GM10248 (cell line): Measurements from ENCODE around the gene RAD54L2.

Experiments used
- CTCF ChIA-PET: fragments of 300-600 bp; sonication (Branson Sonifier 250); formaldehyde crosslinking; extraction: SDS; loops from one replicate; lab custom pipeline; 2021; ENCODE audit warnings: antibody characterized with exemption; lab: Yijun Ruan, JAX
- POLR2A ChIA-PET: fragments of 350-650 bp; sonication (Branson Sonifier 250); formaldehyde crosslinking; extraction: SDS; loops from one replicate; lab custom pipeline; 2020; ENCODE audit warnings: antibody characterized with exemption; lab: Yijun Ruan, JAX
- DNase-seq: peaks from one replicate; pipeline ENCODE4 v3.0.0; 2012; ENCODE audit errors: extremely low spot score
- TF ChIP-seq, protein P1 (sequence below): IDR thresholded peaks from 2 replicates; pipeline ENCODE4 v1.5.1; 2012; ENCODE audit warnings: mild to moderate bottlenecking, low read depth; ENCODE audit errors: extremely low read depth, missing control alignments, control extremely low read depth

RAD54L2 gene

DNA sequence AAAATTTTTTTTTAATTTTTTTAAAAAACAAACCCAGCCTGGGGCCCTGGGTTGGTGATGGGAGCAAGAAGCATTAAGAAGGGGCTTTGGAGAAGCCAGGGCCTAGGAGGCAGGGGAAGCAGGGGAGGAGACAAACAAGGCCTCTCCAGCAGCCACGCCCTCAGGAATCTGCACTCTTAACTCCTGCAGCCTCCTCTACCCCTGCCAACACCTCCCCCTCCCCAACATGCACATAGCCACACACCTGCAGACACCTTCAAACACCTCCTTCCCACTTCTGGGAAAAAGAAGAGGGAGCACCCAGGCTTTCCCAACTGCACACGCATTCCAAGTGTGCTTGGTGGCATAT is 36.0 kb upstream of the RAD54L2 start:
- TF ChIP-seq, protein P1, sequence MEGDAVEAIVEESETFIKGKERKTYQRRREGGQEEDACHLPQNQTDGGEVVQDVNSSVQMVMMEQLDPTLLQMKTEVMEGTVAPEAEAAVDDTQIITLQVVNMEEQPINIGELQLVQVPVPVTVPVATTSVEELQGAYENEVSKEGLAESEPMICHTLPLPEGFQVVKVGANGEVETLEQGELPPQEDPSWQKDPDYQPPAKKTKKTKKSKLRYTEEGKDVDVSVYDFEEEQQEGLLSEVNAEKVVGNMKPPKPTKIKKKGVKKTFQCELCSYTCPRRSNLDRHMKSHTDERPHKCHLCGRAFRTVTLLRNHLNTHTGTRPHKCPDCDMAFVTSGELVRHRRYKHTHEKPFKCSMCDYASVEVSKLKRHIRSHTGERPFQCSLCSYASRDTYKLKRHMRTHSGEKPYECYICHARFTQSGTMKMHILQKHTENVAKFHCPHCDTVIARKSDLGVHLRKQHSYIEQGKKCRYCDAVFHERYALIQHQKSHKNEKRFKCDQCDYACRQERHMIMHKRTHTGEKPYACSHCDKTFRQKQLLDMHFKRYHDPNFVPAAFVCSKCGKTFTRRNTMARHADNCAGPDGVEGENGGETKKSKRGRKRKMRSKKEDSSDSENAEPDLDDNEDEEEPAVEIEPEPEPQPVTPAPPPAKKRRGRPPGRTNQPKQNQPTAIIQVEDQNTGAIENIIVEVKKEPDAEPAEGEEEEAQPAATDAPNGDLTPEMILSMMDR = no peak
- ChIA-PET POLR2A (interaction anchor here (0.6 to 1.0 kb wide), 4 partner anchors 36 to 167 kb away, joined by 3 to 5 read pairs (median 3); partner anchors contain the start of gene RAD54L2), CTCF (interaction anchor here (0.9 to 9.6 kb wide), 32 partner anchors 10 to 883 kb away, joined by 3 to 477 read pairs (median 6); partner anchors contain the start of genes ACY1, RAD54L2 and TEX264)
- DNase-seq = no peak

DNA sequence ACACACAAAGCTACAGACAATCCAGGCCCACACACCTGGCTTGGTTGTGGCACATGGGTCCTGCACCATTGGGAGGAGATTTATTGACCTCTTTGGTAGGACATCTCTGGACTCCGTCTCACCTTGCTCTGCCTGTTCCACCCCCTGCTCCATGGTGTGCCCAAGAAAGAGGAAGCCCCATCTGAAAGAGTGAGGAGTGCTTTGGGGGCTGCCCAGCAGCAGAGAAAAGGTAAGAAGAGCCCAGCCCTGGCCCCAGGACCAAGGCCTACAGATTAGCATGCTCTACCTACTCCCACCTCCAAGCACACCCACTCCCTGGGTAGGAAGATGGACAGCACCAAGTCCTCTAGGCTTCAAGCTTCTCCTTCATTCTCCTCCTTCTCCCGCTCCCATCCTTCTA is 35.5 kb upstream of the RAD54L2 start:
- TF ChIP-seq, protein P1 = no peak
- ChIA-PET POLR2A (interaction anchor here (0.6 kb wide), 1 partner anchor 35 kb away, joined by 3 read pairs; the partner anchor contains the start of gene RAD54L2), CTCF (interaction anchor here (1.4 to 9.6 kb wide), 14 partner anchors 11 to 295 kb away, joined by 3 to 477 read pairs (median 11); partner anchors contain the start of genes RAD54L2 and TEX264)
- no peak for DNase-seq

DNA sequence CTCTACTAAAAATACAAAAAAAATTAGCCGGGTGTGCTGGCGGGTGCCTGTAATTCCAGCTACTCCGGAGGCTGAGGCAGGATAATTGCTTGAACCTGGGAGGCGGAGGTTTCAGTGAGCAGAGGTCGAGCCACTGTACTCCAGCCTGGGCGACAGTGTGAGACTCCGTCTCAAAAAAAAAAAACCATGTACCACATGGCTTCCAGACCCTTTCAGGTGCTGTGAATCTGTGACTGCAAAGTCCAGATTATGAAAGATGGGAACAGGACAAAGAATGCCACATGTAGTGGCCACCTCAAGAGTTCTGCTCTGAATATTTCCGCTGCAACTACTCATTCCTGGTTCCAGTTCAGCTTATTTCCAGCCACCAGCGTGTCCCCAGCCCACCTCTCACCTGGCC is 30.3 kb upstream of the RAD54L2 start:
- TF ChIP-seq, protein P1 = no peak
- ChIA-PET POLR2A (no interaction called here), CTCF (interaction anchor here (4.5 kb wide), 1 partner anchor 174 kb away, joined by 19 read pairs; no protein-coding TSS in a partner anchor)
- DNase-seq = no peak

DNA sequence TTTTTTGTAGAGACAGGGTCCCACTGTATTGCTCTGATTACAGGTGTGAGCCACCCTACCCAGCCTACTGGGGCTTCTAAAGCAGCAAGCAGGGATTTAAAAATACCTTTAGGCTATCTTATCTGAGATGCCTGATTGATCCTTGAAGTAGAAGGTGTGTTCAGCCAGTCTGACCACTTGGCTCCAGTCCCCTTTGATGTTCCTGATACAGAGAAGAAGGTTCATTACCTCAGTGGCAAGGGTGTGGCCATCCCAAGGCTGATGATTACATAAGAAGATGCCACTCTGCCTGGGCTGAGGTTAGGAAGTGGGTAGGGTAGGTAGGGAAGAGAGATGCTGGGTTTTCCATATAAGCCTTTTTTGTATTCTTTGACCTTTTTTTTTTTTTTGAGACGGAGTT is 27.5 kb upstream of the RAD54L2 start:
- CTCF ChIA-PET = interaction anchor here (1.0 to 13.9 kb wide), 4 partner anchors 10 to 463 kb away, joined by 3 to 113 read pairs (median 20); partner anchors contain the start of genes ABHD14B and DCAF1
- POLR2A ChIA-PET = no interaction called here
- DNase-seq = no peak

DNA sequence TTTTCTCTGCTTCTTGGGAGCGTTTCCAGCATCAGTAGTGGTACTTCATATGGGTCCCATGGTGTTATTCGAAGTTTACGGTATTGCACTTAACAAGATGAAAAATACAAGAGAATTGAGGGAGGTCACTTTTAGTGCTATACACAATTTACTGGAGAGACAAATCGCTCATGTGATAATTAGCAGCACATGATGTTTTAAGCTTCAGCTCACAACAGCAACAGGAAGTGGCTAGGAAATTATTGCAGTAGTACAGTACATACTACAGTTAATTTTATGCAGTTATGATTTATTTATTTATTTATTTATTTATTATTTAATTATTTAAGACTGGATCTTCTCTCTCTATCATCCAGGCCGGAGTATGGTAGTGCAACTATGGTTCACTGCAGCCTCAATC is 24.3 kb upstream of the RAD54L2 start:
- TF ChIP-seq, protein P1 = no peak

More for the DNA sequence above, 27.5 kb upstream of the RAD54L2 start:
- TF ChIP-seq, protein P1 = no peak

DNA sequence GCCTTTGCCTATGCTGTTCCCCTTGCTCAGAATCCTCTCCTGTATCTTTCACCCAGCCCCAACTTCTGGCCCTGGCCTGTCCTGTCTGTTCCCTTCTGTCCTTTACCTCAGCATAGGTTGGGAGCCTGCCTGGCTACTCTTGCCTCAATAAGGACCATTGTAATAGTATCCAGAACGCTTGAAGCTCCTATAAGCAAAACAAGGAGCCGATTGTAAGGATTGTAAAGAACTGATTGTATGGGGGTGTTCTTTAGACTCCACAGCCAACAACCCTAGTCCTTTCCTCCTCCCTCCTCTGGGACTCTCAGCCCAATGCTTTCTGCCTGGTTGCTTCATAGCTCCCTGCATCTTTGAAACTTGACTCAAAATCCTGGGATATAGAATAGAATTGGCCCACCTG is 18.7 kb upstream of the RAD54L2 start:
- TF ChIP-seq, protein P1 = no peak
- ChIA-PET POLR2A (no interaction called here), CTCF (interaction anchor here (0.9 to 13.9 kb wide), 3 partner anchors 10 to 150 kb away, joined by 3 to 113 read pairs (median 5); partner anchors contain the start of gene DCAF1)
- DNase-seq = no peak

More for the DNA sequence above, 24.3 kb upstream of the RAD54L2 start:
- DNase-seq = no peak
- ChIA-PET CTCF (interaction anchor here (13.9 kb wide), 1 partner anchor 13 kb away, joined by 113 read pairs; the partner anchor contains the start of gene DCAF1), POLR2A (no interaction called here)

DNA sequence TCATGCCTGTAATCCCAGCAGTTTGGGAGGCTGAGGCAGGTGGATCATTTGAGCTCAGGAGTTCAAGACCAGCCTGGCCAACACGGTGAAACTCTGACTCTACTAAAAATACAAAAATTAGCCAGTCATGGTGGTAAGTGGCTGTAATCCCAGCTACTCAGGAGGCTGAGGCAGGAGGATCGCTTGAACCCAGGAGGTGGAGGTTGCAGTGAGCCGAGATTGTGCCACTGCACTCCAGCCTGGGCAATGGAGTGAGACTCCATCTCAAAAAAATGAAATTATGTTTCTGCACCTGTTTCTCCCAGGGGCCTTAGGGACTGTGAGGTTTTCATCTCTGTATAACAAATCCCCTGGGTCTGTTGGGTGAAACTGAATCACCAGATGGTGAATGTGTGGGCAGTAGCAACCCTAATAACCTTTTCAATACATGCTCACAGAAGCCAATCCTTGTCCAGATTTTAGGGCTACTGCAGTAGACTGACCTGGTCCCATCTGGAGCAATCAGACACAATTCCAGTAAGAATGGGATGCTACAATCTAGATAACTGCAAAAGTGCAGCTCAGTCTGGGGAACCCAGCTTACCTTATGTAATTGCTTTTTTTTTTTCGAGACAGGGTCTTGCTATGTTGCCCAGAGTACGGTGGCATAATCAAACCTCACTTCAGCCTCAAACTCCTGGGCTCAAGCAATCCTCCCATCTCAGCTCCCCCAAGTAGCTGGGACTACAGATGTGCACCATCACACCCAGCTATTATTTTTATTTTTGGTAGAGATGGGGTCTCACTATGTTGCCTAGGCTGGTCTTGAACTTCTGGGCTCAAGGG is 17.4 kb upstream of the RAD54L2 start:
- ChIA-PET CTCF (interaction anchor here (0.8 to 13.9 kb wide), 6 partner anchors 12 to 151 kb away, joined by 3 to 113 read pairs (median 4); partner anchors contain the start of gene DCAF1), POLR2A (interaction anchor here (0.6 kb wide), 1 partner anchor 1165 kb away, joined by 3 read pairs; no protein-coding TSS in a partner anchor)
- DNase-seq = peak; percentile 60
